ENCODE data around the gene BMI1. TPM values are rescaled to one million over a fixed set of nuclear protein-coding genes. Genes with fewer than 3 reads are reported as not detected.

The BMI1 gene
- total RNA-seq, 1 donor from 2014 or later, result 30.8 TPM

GRCh38 chr10:22329150-22329549, 8.3 kb downstream of the BMI1 start:
- no peak overlapping the region for H3K9ac ChIP-seq (ENCODE audit: low read length)
- Mint-ChIP-seq H3K27me3 (ENCODE audit: low read depth, unreplicated experiment) (peaks cover 26% of the 10 kb centered on the region), H3K9me3 (ENCODE audit: unreplicated experiment) (peaks cover 10% of the 10 kb centered on the region), H3K4me3 (ENCODE audit: unreplicated experiment) (no peak overlapping the region), H3K36me3 (ENCODE audit: low read depth, unreplicated experiment) (peaks cover 17% of the 10 kb centered on the region), H3K27ac (ENCODE audit: unreplicated experiment) (no peak overlapping the region), H3K4me1 (ENCODE audit: low read depth, unreplicated experiment) (peaks cover 11% of the 10 kb centered on the region)
- H2AFZ ChIP-seq (ENCODE audit: low read depth, low read length), result no peak overlapping the region
- peaks cover 13% of the 10 kb centered on the region for H3K79me2 ChIP-seq (ENCODE audit: insufficient read depth, low read length)
- no peak overlapping the region for H3K4me2 ChIP-seq (ENCODE audit: low read length)
- TF ChIP-seq EZH2 (IDR thresholded peaks at IDR 0.05; ENCODE audit: insufficient read depth, low read length) (no peak), CTCF (IDR thresholded peaks at IDR 0.05; ENCODE audit: insufficient read depth, low read depth, low read length) (no peak)
- H3K4me3 ChIP-seq (ENCODE audit: insufficient read depth, low read depth, low read length), result no peak overlapping the region
- H3K9me3 ChIP-seq (ENCODE audit: insufficient read depth, low read depth, low read length), result no peaks in the 10 kb centered on the region
- H4K20me1 ChIP-seq (ENCODE audit: insufficient read depth, low read length), result peaks cover 22% of the 10 kb centered on the region
- DNase-seq (ENCODE audit: low read depth), result no peak
- peaks cover 18% of the 10 kb centered on the region for H3K4me1 ChIP-seq (ENCODE audit: insufficient read depth, low read length)
- H3K27ac ChIP-seq (ENCODE audit: low read depth, low read length), result no peak overlapping the region
- FAIRE-seq, result no peak
- H3K36me3 ChIP-seq (ENCODE audit: insufficient read depth, low read length), result peaks cover 14% of the 10 kb centered on the region
- peaks cover 17% of the 10 kb centered on the region for H3K27me3 ChIP-seq (ENCODE audit: insufficient read depth, low read length)

- Histone ChIP-seq H3K36me3 (ENCODE audit: insufficient read depth, low read length) (peaks cover 14% of the 10 kb centered on the region), H4K20me1 (ENCODE audit: insufficient read depth, low read length) (no peaks in the 10 kb centered on the region), H3K9me3 (ENCODE audit: insufficient read depth, low read depth, low read length) (peaks cover 4% of the 10 kb centered on the region), H3K4me3 (ENCODE audit: insufficient read depth, low read depth, low read length) (no peak overlapping the region), H3K79me2 (ENCODE audit: insufficient read depth, low read length) (no peaks in the 10 kb centered on the region), H2AFZ (ENCODE audit: low read depth, low read length) (no peak overlapping the region), H3K4me1 (ENCODE audit: insufficient read depth, low read length) (peaks cover 20% of the 10 kb centered on the region), H3K4me2 (ENCODE audit: low read length) (no peak overlapping the region), H3K27ac (ENCODE audit: low read depth, low read length) (no peak overlapping the region), H3K27me3 (ENCODE audit: insufficient read depth, low read length) (peaks cover 38% of the 10 kb centered on the region), H3K9ac (ENCODE audit: low read length) (no peak overlapping the region)
- no peak for TF ChIP-seq CTCF (IDR thresholded peaks at IDR 0.05; ENCODE audit: insufficient read depth, low read depth, low read length)
- no peak for TF ChIP-seq EZH2 (IDR thresholded peaks at IDR 0.05; ENCODE audit: insufficient read depth, low read length)
- H3K27me3 Mint-ChIP-seq (ENCODE audit: low read depth, unreplicated experiment), result peaks cover 41% of the 10 kb centered on the region
- H3K9me3 Mint-ChIP-seq (ENCODE audit: unreplicated experiment), result peaks cover 12% of the 10 kb centered on the region
- FAIRE-seq (peak; percentile 47), DNase-seq (ENCODE audit: low read depth) (no peak)
- peaks cover 17% of the 10 kb centered on the region for H3K36me3 Mint-ChIP-seq (ENCODE audit: low read depth, unreplicated experiment)
- peaks cover 3% of the 10 kb centered on the region for H3K4me1 Mint-ChIP-seq (ENCODE audit: low read depth, unreplicated experiment)
- no peak overlapping the region for H3K27ac Mint-ChIP-seq (ENCODE audit: unreplicated experiment)
- H3K4me3 Mint-ChIP-seq (ENCODE audit: unreplicated experiment), result no peak overlapping the region
Measured at GRCh38 chr10:22332116-22332692, 11.3 kb downstream of the BMI1 start.
